ENCODE measurements around the gene EYA2. TPM values are rescaled to one million over a fixed set of nuclear protein-coding genes. Genes with fewer than 3 reads are reported as not detected.
A peak's percentile ranks its signal among the peaks of the same experiment; 100 is the strongest.
"Not testable (repeated sequence)": the region's sequence is repeated elsewhere in the genome, so short reads cannot be mapped to it uniquely, and the experiment has no call there.

Gene EYA2
- total RNA-seq, 2 donors from 2014 or later = not detected

GRCh38 chr20:47174456-47175243 lies 280.0 kb downstream of the EYA2 start:
- Mint-ChIP-seq H3K36me3 (no peaks in the 10 kb centered on the region), H3K9me3 (no peaks in the 10 kb centered on the region), H3K27ac (no peak overlapping the region)
- no peak for ATAC-seq
- DNase-seq (ENCODE audit: low spot score in 2 of 2) = no peak

GRCh38 chr20:47175493-47175892 lies 280.9 kb downstream of the EYA2 start:
- no peaks in the 10 kb centered on the region for H3K9me3 Mint-ChIP-seq

GRCh38 chr20:47176217-47176616 lies 281.6 kb downstream of the EYA2 start:
- not testable (repeated sequence) for ATAC-seq; H3K36me3 Mint-ChIP-seq; H3K27ac Mint-ChIP-seq; H3K9me3 Mint-ChIP-seq; DNase-seq (ENCODE audit: low spot score in 2 of 2)

More at GRCh38 chr20:47175493-47175892, 280.9 kb downstream of the EYA2 start:
- DNase-seq (ENCODE audit: low spot score in 2 of 2) = no peak
- no peak for ATAC-seq
- no peaks in the 10 kb centered on the region for H3K36me3 Mint-ChIP-seq
- H3K27ac Mint-ChIP-seq = no peak overlapping the region

GRCh38 chr20:47178277-47178676 lies 283.6 kb downstream of the EYA2 start:
- H3K9me3 Mint-ChIP-seq = no peaks in the 10 kb centered on the region
- no peaks in the 10 kb centered on the region for H3K36me3 Mint-ChIP-seq
- no peak for ATAC-seq
- H3K27ac Mint-ChIP-seq = no peak overlapping the region
- no peak for DNase-seq (ENCODE audit: low spot score in 2 of 2)

GRCh38 chr20:47178851-47179250 lies 284.2 kb downstream of the EYA2 start:
- Mint-ChIP-seq H3K36me3 (no peaks in the 10 kb centered on the region), H3K9me3 (no peaks in the 10 kb centered on the region), H3K27ac (no peak overlapping the region)
- no peak for ATAC-seq
- no peak for DNase-seq (ENCODE audit: low spot score in 2 of 2)

- DNase-seq (ENCODE audit: low spot score in 2 of 2) (no peak), ATAC-seq (no peak)
- no peaks in the 10 kb centered on the region for H3K36me3 Mint-ChIP-seq
- no peaks in the 10 kb centered on the region for H3K9me3 Mint-ChIP-seq
- no peak overlapping the region for H3K27ac Mint-ChIP-seq
These were observed 284.6 kb downstream of the EYA2 start for GRCh38 chr20:47179267-47179666.

- Mint-ChIP-seq H3K9me3 (no peaks in the 10 kb centered on the region), H3K27ac (no peak overlapping the region), H3K36me3 (no peaks in the 10 kb centered on the region)
- peak; percentile 88 to 89 for ATAC-seq
- DNase-seq (ENCODE audit: low spot score in 2 of 2) = peak in 1 of 2 donors; percentile 11
These were observed 286.6 kb downstream of the EYA2 start for GRCh38 chr20:47181056-47181862.

- H3K36me3 Mint-ChIP-seq = no peaks in the 10 kb centered on the region
- no peak for ATAC-seq
- H3K9me3 Mint-ChIP-seq = no peaks in the 10 kb centered on the region
- no peak overlapping the region for H3K27ac Mint-ChIP-seq
- DNase-seq (ENCODE audit: low spot score in 2 of 2) = no peak
These were observed 288.7 kb downstream of the EYA2 start for GRCh38 chr20:47183367-47183766.

GRCh38 chr20:47187450-47188195 lies 293.0 kb downstream of the EYA2 start:
- Mint-ChIP-seq H3K36me3 (no peaks in the 10 kb centered on the region), H3K9me3 (no peaks in the 10 kb centered on the region), H3K27ac (no peak overlapping the region)
- DNase-seq (ENCODE audit: low spot score in 2 of 2) (no peak), ATAC-seq (no peak)

- H3K36me3 Mint-ChIP-seq = no peaks in the 10 kb centered on the region
- ATAC-seq (no peak), DNase-seq (ENCODE audit: low spot score in 2 of 2) (no peak)
- H3K27ac Mint-ChIP-seq = no peak overlapping the region
- no peaks in the 10 kb centered on the region for H3K9me3 Mint-ChIP-seq
These were observed 293.9 kb downstream of the EYA2 start for GRCh38 chr20:47188540-47188939.

- Mint-ChIP-seq H3K27ac (no peak overlapping the region), H3K36me3 (no peaks in the 10 kb centered on the region), H3K9me3 (no peaks in the 10 kb centered on the region)
- DNase-seq (ENCODE audit: low spot score in 2 of 2) = no peak
- no peak for ATAC-seq
These were observed 294.4 kb downstream of the EYA2 start for GRCh38 chr20:47189060-47189459.

- peak in 1 of 2 donors; percentile 83 for ATAC-seq
These were observed 296.5 kb downstream of the EYA2 start for GRCh38 chr20:47191074-47191673.

GRCh38 chr20:47191956-47192355 lies 297.3 kb downstream of the EYA2 start:
- ATAC-seq = no peak
- Mint-ChIP-seq H3K27ac (no peak overlapping the region), H3K36me3 (no peaks in the 10 kb centered on the region), H3K9me3 (no peaks in the 10 kb centered on the region)
- no peak for DNase-seq (ENCODE audit: low spot score in 2 of 2)

More at GRCh38 chr20:47191074-47191673, 296.5 kb downstream of the EYA2 start:
- no peak for DNase-seq (ENCODE audit: low spot score in 2 of 2)
- H3K36me3 Mint-ChIP-seq = no peaks in the 10 kb centered on the region
- no peak overlapping the region for H3K27ac Mint-ChIP-seq
- H3K9me3 Mint-ChIP-seq = no peaks in the 10 kb centered on the region

GRCh38 chr20:47195573-47195972 lies 300.9 kb downstream of the EYA2 start:
- ATAC-seq = no peak
- no peaks in the 10 kb centered on the region for H3K36me3 Mint-ChIP-seq
- no peak for DNase-seq (ENCODE audit: low spot score in 2 of 2)

GRCh38 chr20:47196091-47197081 lies 301.7 kb downstream of the EYA2 start:
- peak overlapping the region in 1 of 2 donors; percentile 54 for H3K27ac Mint-ChIP-seq
- peak; percentile 59 to 73 for DNase-seq (ENCODE audit: low spot score in 2 of 2)
- peak; percentile 53 to 58 for ATAC-seq
- H3K36me3 Mint-ChIP-seq = no peaks in the 10 kb centered on the region
- H3K9me3 Mint-ChIP-seq = no peaks in the 10 kb centered on the region

More at GRCh38 chr20:47195573-47195972, 300.9 kb downstream of the EYA2 start:
- Mint-ChIP-seq H3K9me3 (no peaks in the 10 kb centered on the region), H3K27ac (peak overlapping the region in 1 of 2 donors; percentile 81)
